IPS DF 19.7 (cell line): ENCODE results near the gene RPS6KL1.

Experiments used
- DNase-seq: peaks from one replicate; pipeline ENCODE4 v3.0.0-alpha.2; 2013; ENCODE audit warnings: low read depth, low spot score

The RPS6KL1 gene

DNA sequence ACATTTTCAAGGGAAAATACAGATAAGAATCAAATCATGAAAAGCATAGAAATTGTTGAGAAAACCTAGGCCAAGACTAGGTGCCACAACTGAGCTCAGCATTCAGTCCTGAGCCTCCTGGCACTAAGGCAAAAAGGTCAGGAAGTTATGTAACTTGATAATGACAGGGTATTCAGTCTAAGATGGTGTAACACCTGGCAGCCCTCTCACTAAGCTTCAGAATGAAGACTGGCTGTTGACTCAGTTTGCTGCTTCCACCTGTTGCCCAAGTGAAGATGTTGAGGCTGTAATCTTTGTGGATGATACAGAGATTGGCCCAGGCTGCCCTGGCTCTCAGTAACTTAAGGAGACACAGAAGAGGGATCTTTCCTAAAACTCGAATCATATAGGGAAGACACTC lies 66.7 kb downstream of the RPS6KL1 start:
- DNase-seq: no peak

DNA sequence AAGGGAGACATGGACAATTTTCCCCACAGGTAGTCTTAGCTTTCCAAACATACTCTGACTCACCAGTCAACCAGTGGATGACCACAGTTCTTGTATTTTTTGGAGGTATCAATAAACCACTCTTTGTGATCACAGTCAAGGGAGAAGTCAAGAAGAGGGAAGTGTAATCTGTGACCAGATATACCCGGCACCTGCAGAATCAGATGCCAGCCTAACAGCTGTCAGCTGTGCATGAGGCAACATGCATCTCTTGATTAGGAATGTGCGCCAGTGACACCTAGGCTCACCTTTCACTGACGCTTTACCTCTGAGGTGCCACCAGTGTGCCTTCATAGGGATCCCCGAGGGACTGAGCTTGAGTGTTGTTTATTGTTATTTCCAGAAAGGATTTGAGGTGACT lies 67.1 kb downstream of the RPS6KL1 start:
- no peak for DNase-seq

DNA sequence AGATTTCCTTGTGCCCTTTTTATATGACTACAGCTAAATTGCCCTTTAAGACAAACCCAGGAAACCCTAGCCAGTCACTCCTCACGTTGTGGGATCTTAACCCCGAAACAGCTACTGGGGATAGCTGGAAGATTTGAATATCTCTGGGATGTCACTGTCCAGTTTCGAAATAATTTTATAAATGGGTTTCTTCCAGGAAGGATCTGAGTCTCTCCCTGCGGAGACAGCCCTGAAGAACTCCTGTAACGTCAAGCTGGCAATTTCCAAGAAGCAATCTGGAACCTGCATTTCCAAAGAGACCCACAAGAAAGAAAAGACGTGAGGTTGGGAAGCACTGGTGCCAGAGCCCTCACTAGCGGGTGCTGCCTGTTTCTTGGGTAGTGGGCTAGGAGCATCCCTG lies 68.0 kb downstream of the RPS6KL1 start:
- DNase-seq: no peak
